K562 (cell line): ENCODE measurements around the gene PCOLCE2. TPM values are rescaled to one million over a fixed set of nuclear protein-coding genes. Genes with fewer than 3 reads are reported as not detected.

ENCODE experiments used
- ATAC-seq: fragments of 200-7000 bp; cut with Tn5 transposase; 3 replicates; pipeline ENCODE4 v1.9.1; 2020; ENCODE audit warnings: moderate library complexity
- BruUV-seq: library from RNA; stranded (reverse); fragments of 400-500 nt; replicated peaks from 2 replicates; lab custom pipeline; 2021; lab: Mats Ljungman, UMichigan
- CTCF ChIA-PET: fragments of 300-600 bp; formaldehyde crosslinking; extraction: SDS; loops from one replicate; lab custom pipeline; 2021; ENCODE audit warnings: low intra/inter-chr PET ratio; lab: Yijun Ruan, JAX
- POLR2A ChIA-PET: fragments of 300-600, 350-650 bp; sonication (Branson Sonifier 250); formaldehyde crosslinking; extraction: SDS; loops from one replicate; lab custom pipeline; 2021; ENCODE audit warnings: antibody characterized with exemption, inconsistent platforms; lab: Yijun Ruan, JAX
- DNase-seq, 4 experiments: peaks; one replicate each; pipeline versions ENCODE4 v3.0.0 to v3.0.0-alpha.2; 2011 to 2018; ENCODE audit warnings: low spot score in 3 of 4, mixed read lengths in 3 of 4; ENCODE audit errors: extremely low read depth in 1 of 4
- FAIRE-seq: peaks from 2 replicates; lab custom pipeline; 2011; peaks lifted over from hg19 to GRCh38; lab: Jason Lieb, UNC
- H2AFZ ChIP-seq: 2 replicates; pipeline ENCODE4 v1.6.0; 2011; ENCODE audit warnings: low read depth, low read length, control low read depth, inconsistent platforms
- H3K27ac ChIP-seq: fragments of 200-600 bp; 3 replicates; pipeline ENCODE4 v1.8.0; 2011; ENCODE audit warnings: low read depth, mild to moderate bottlenecking, control low read depth, inconsistent platforms, low read length, moderate library complexity, mixed read lengths; ENCODE audit errors: extremely low read depth
- H3K27me3 ChIP-seq, 2 experiments: fragments of 300-600 bp in 1 of 2; 2 replicates in 1 of 2; 3 replicates in 1 of 2; pipeline versions ENCODE4 v1.6.0 to v1.8.0; 2011; ENCODE audit warnings: inconsistent platforms in 2 of 2, low read length in 2 of 2, mild to moderate bottlenecking in 1 of 2, mixed read lengths in 1 of 2, moderate library complexity in 1 of 2; ENCODE audit not compliant: control insufficient read depth in 2 of 2, insufficient read depth in 2 of 2
- H3K36me3 ChIP-seq: fragments of 300-600 bp; 3 replicates; pipeline ENCODE4 v1.8.0; 2011; ENCODE audit warnings: mild to moderate bottlenecking, low read length, inconsistent platforms; ENCODE audit not compliant: control insufficient read depth, insufficient read depth
- H3K4me1 ChIP-seq, 2 experiments: fragments of 200-600 bp in 1 of 2; replicated peaks in 1 of 2; 2 replicates in 1 of 2; 3 replicates in 1 of 2; pipeline versions ENCODE4 v1.5.1 to v1.8.0; 2011; ENCODE audit warnings: inconsistent platforms in 2 of 2, low read length in 2 of 2, mild to moderate bottlenecking in 1 of 2, mixed read lengths in 1 of 2, moderate library complexity in 1 of 2; ENCODE audit not compliant: control insufficient read depth in 2 of 2, insufficient read depth in 2 of 2
- H3K4me2 ChIP-seq: 2 replicates; pipeline ENCODE4 v1.6.1; 2011; ENCODE audit warnings: low read length, control low read depth, inconsistent platforms, mixed read lengths; ENCODE audit not compliant: insufficient read depth
- H3K4me3 ChIP-seq: fragments of 200-600 bp; sonication (generic), shearing (Covaris generic); 2 replicates; pipeline ENCODE4 v1.5.1; 2016; ENCODE audit warnings: control low read depth, inconsistent platforms
- H3K79me2 ChIP-seq: fragments of 200-600 bp; 3 replicates; pipeline ENCODE4 v1.8.0; 2011; ENCODE audit warnings: low read length, inconsistent platforms; ENCODE audit not compliant: control insufficient read depth, insufficient read depth
- H3K9ac ChIP-seq, 2 experiments: 2 replicates each; pipeline versions ENCODE4 v1.6.0 to v1.6.1; 2011; ENCODE audit warnings: low read depth in 2 of 2, low read length in 2 of 2, control low read depth in 1 of 2, inconsistent platforms in 1 of 2, mild to moderate bottlenecking in 1 of 2, mixed read lengths in 1 of 2; ENCODE audit not compliant: insufficient read depth in 1 of 2
- H3K9me1 ChIP-seq: one replicate; pipeline ENCODE4 v1.6.0; 2011; ENCODE audit warnings: inconsistent platforms, mild to moderate bottlenecking, low read length, moderate library complexity; ENCODE audit not compliant: control insufficient read depth, insufficient read depth
- H3K9me3 ChIP-seq: replicated peaks from 2 replicates; pipeline ENCODE4 v1.5.1; 2011; ENCODE audit warnings: low read depth, low read length, inconsistent platforms; ENCODE audit not compliant: control insufficient read depth, insufficient read depth
- H4K20me1 ChIP-seq: replicated peaks from 2 replicates; pipeline ENCODE4 v1.6.1; 2011; ENCODE audit warnings: low read length, inconsistent platforms, mixed read lengths; ENCODE audit not compliant: control insufficient read depth, insufficient read depth
- E2F8 ChIP-seq: fragments of 450-650 bp; IDR thresholded peaks from 2 replicates; pipeline ENCODE4 v1.7.1; 2018; ENCODE audit warnings: mild to moderate bottlenecking, low read depth; ENCODE audit not compliant: partially characterized antibody
- NCOR1 ChIP-seq: fragments of 450-650 bp; IDR thresholded peaks from 2 replicates; pipeline ENCODE4 v1.6.1; 2016; ENCODE audit warnings: mild to moderate bottlenecking, moderate library complexity
- NFATC3 ChIP-seq: fragments of 450-650 bp; IDR thresholded peaks from 2 replicates; pipeline ENCODE4 v1.6.1; 2017; ENCODE audit warnings: mild to moderate bottlenecking
- PHTF2 ChIP-seq: fragments of 250-450 bp; sonication (Bioruptor Pico); IDR thresholded peaks from 2 replicates; pipeline ENCODE4 v1.5.0; 2021; ENCODE audit warnings: mild to moderate bottlenecking
- RREB1 ChIP-seq: fragments of 250-450 bp; sonication (Bioruptor Pico); IDR thresholded peaks from 2 replicates; pipeline ENCODE4 v1.4.0; 2020
- WGBS: fragments of 100-300 bp; shearing (Covaris generic); methylation state at CpG from one replicate; pipeline ENCODE4 v1.1.6; 2016; ENCODE audit warnings: low coverage, mixed read lengths; ENCODE audit not compliant: insufficient coverage; ENCODE audit errors: missing lambda C conversion rate; 5-methylcytosine and 5-hydroxymethylcytosine counted together
- in situ Hi-C: fragments of 300-500 bp; cut with MboI; formaldehyde crosslinking; loops from 4 replicates; pipeline ENCODE4 v1.15.0; 2018; ENCODE audit warnings: inconsistent platforms, mixed read lengths
- intact Hi-C: fragments of 100-400 bp; cut with micrococcal nuclease; formaldehyde crosslinking; loops from 2 replicates; pipeline ENCODE4 v1.14.2; 2022
- polyA plus RNA-seq, 8 experiments: library from polyadenylated mRNA; depleted of rRNA in 4 of 8; stranded (reverse) in 5 of 8; unstranded in 3 of 8; fragments of >200 nt; fragmentation: Nextera tagmentation in 2 of 8; fragmentation: Illumina TruSeq in 1 of 8; extraction: Ambion mirVana in 2 of 8; extraction: Trizol in 1 of 8; gene quantifications; 2 replicates each; pipeline versions ENCODE4 v1.2.1 to v1.2.3, GENCODE V29; 2011 to 2014; ENCODE audit warnings: inconsistent platforms in 1 of 8, missing spikeins in 1 of 8
- total RNA-seq, 7 experiments: library from RNA; depleted of rRNA in 6 of 7; stranded (reverse); fragments of >200 nt in 6 of 7; fragmentation: Illumina TruSeq in 2 of 7; extraction: Trizol in 2 of 7; gene quantifications; 2 replicates each; pipeline versions ENCODE4 v1.2.1 to v1.2.3, GENCODE V29; 2011 to 2021; ENCODE audit warnings: low replicate concordance in 1 of 7

The PCOLCE2 gene
- total and polyA plus RNA-seq, 9 of the 15 experiments (the other 6 are each of a cell fraction or from before 2014, with no cell fraction given) = 0.18 to 1.2 (median 0.65) TPM

GRCh38 chr3:142886021-142886420 lies 2.9 kb downstream of the PCOLCE2 start:
- in situ Hi-C loops (no loop called here), intact Hi-C loops (loop anchor here (5.0 kb wide), 1 partner anchor 34 kb away; no protein-coding TSS in a partner anchor)
- no peaks in the 10 kb centered on the region for H3K9me1 ChIP-seq
- no peak for FAIRE-seq
- BruUV-seq = no TSS peak
- no peaks in the 10 kb centered on the region for H3K9me3 ChIP-seq
- ChIA-PET CTCF (no interaction called here), POLR2A (interaction anchor here (0.8 to 1.5 kb wide), 2 partner anchors 14 to 16 kb away, joined by 4 to 5 read pairs; no protein-coding TSS in a partner anchor)
- peaks cover 5 to 14% of the 10 kb centered on the region in 2 experiments; a peak in 3 of 5 replicates for H3K4me1 ChIP-seq
- 39% methylated on average over 7 of the region's 7 CpGs for WGBS
- H3K27ac ChIP-seq = no peak overlapping the region
- H4K20me1 ChIP-seq = no peaks in the 10 kb centered on the region
- no peaks in the 10 kb centered on the region for H3K36me3 ChIP-seq
- no peak overlapping the region for H3K4me3 ChIP-seq
- TF ChIP-seq NFATC3 = no peak
- no peak for TF ChIP-seq PHTF2
- no peak for TF ChIP-seq E2F8
- no peak for TF ChIP-seq NCOR1
- TF ChIP-seq RREB1 (CRISPR knock-in tag) = no peak
- ATAC-seq = no peak
- H3K9ac ChIP-seq = no peak overlapping the region
- H3K4me2 ChIP-seq = no peak overlapping the region
- no peak for DNase-seq
- no peak overlapping the region for H2AFZ ChIP-seq
- H3K27me3 ChIP-seq = peaks cover 0 to 11% of the 10 kb centered on the region in 2 experiments; a peak in 1 of 5 replicates
- H3K79me2 ChIP-seq = no peaks in the 10 kb centered on the region
